ENCODE data around the gene ATP5F1C.
"Not testable (repeated sequence)": the region's sequence is repeated elsewhere in the genome, so short reads cannot be mapped to it uniquely, and the experiment has no call there.

ATP5F1C gene

DNA sequence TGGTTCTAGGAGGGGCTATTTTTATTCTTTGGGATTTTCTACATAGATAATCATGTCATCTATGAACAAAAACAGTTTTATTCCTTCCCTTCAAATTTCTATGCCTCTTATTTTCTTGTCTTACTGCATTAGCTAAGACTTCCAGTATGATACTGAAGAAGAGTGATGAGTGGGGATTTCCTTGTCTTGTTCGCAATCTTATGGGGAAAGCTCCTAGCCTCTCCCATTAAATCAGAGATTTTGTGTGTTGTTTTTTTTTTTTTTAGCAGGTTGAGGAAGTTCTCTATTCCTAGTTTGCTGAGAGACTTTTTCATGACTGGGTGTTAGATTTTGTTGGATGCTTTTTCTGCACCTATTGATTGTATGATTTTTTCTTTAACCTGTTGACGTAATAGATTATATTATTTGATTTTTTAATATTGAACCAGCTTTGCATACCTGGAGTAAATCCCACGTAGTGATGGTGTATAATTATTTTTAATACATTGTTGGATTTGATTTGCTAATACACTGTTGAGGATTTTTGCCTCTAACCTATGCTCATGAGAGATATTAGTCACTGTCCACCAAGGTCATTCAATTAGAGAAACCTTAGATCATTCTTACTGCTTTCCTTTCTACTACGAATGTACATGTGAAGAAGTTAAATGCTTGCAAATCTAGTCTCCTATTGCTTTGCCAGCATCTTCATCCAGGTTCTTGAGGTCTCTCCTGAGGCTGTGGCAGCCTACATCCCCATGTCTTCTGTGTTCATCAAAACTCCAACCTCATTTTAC, 6.5 kb downstream of the ATP5F1C start:
- DNase-seq (ENCODE audit: low spot score), result no peak

DNA sequence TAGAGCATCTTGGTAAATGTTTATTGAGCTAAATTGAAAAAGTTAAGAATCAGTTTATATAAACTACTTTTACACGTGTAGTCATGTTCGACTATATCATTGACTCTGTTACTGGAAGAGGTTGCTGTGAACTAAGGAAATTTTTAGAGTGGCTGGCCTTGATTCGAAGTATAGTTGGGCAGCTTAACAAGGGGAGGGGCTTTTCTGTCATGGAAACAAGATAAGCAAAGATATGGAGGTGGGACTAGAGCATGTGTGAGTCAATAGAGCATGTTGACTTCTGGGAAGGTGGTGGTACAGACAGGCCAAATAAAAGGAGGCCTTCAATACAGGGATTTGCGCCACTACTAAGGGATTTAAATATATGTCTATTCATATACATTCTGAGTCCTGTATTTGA, 7.6 kb downstream of the ATP5F1C start:
- no peak for DNase-seq (ENCODE audit: low spot score)

DNA sequence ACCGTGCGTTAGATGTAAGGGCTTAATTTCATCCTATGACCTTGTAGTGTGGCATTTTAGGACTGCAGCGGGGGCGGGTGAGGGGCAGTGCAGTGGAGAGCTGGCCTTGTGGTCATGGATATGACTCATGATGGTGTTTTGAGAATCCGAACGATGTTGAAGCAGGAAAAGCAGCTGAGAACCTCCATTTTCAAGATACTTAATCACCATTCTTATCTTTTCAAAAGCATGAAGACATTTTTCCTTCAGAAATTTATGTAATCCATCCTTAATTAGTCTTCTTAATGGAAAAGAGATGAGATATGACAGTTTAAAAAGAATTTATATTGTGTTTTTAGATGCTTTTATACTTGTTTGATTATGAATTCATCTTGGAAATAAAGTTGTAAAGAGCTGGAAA, 9.6 kb downstream of the ATP5F1C start:
- peak; percentile 74 for DNase-seq (ENCODE audit: low spot score)

DNA sequence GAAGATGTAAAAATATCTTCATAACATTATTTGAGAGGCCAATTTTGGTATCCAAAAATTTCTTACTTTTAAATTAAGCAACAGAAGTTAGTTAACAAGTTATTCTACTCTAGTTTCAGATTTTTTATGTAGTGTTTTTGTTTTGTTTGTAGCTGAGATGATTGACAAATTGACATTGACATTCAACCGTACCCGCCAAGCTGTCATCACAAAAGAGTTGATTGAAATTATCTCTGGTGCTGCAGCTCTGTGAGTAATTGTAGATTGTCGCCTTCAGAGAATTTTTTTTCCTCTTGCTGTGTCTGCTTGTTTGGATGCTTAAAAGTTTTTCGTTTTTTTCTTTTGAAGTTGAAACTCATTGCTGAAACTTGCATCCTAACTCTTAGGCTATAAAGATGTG, 14.6 kb downstream of the ATP5F1C start:
- no peak for DNase-seq (ENCODE audit: low spot score)

DNA sequence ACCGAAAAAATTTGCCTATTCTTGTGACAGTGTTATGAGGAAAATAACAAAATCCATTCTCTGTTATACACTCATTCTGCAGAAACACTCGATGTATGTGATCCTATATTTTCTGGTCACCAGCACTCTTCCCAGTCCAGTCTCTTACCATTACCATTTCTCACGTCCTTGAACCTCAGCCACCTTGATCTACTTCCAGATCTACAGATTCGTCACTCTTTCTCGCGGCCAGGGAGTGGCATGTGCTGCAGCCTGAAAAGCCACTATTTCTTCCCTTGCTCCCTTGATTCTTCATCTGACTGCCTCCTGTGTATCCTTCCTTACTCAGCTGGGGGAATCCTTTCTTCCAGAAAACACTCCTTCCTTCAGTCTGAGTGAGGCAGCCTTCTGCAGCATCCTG, 16.2 kb downstream of the ATP5F1C start:
- no peak for DNase-seq (ENCODE audit: low spot score)

DNA sequence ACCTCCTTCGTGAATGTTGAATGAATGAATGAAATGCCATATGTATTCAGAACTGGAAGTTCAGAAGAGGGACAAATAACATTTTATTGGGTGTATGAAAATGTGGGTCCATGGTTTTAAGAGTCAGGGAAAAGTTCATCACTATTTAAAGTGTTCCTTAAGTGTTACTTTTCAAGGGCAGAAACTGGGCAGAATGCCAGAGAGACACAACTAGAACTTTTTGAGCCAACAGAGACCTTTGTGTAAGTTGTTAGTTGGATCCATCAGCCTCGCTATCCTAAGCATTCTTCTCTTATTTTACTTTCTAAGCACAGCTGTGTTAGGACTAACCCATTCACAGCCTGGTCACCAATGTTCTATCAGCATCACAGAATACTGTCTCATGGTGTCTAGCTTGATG, 16.8 kb downstream of the ATP5F1C start:
- no peak for DNase-seq (ENCODE audit: low spot score)

DNA sequence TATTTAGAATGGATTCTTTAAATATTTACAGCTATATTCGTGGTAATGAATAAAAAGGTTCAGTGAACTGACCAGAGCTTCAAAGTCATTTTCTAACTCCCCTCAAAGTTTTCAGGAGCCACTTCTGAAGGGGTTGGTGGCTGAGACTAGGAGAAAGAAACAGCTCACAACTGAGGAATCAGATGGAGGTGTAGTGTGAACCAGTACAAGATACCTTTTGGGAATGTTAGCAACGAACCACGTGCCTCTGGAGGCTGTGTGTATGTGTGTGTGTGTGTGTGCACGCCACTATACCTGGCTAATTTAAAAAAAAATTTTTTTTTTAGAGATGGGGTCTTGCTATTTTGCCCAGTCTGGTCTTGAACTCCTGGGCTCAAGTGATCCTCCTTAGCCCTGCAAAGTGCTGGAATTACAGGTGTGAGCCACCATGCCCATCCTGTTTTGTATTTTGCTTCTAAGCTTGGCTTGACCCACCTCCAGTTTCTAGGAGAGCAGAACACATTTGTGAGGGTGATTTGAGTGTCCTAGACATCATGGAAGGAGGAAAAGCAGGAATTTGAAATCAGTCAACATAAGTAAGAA, 20.8 kb downstream of the ATP5F1C start:
- no peak for DNase-seq (ENCODE audit: low spot score)

DNA sequence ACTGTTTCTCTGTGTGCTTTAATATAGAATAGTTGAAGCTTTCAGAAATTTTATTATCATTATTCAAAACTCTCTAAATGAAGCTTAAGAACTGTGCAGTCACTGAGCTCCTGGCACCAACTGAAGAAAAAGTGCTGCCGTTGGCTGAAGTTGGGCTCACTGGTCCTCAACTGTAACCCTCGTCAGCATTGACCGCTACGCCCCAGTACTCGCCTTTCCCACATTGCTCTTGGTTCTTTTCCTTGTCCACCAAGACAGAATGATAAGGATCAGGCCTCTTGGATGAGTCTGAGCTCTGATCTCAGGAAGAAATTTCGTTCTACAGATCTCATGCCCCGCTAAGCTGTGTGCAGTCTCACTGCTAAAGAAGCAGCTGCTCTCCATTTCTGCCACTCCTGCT, 22.5 kb downstream of the ATP5F1C start:
- DNase-seq (ENCODE audit: low spot score), result no peak

DNA sequence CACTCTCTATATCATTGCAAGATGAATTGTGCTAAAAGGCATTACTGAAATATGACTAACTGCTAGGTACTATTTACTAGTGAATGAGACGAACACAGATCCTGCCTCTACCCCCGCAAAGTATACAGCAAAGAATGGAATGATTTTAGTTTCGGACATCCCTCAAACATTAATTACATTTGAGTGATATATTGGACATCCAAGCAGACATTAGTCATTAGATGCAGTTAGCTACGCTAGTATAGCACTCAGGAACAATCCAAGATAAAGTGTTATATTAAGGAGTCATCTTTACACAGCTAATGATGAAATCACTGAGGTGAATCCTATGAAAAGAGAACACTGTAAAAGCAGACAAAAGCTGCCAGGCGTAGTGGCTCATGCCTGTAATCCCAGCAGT, 23.0 kb downstream of the ATP5F1C start:
- DNase-seq (ENCODE audit: low spot score), result no peak

DNA sequence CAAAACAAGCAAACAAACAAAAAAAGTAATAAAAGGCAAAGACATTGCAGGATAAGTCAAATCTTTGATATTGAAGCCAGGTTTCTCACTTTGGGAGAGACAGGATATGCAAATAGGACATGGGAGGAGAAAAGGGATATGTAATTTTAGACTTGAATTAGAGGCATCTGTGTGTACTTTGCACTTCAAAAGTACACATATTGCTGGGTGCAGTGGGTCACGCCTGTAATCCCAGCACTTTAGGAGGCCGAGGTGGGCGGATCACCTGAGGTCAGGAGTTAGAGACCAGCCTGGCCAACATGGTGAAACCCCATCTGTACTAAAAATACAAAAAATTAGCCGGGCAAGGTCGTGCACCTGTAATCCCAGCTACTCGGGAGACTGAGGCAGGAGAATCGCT, 23.8 kb downstream of the ATP5F1C start:
- not testable (repeated sequence) for DNase-seq (ENCODE audit: low spot score)

DNA sequence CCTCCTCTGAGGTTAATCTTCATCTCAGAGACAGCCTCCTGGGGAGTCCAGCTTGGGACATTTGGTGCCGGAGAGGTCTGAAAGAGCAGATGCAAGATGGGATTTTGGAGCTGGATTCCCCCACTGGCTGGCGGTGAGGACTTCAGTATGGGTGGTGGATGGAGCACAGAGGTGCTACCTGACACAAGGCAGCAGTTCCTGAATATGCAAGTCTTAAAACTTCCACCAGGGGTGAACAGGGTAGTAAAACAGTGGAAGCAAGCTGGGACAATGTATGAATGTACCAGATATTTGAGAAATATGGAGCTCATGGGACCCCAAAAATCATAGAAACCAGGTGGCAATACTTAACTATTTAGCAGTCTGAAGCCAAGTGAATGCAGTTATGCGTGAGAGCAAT, 25.5 kb downstream of the ATP5F1C start:
- DNase-seq (ENCODE audit: low spot score), result no peak

DNA sequence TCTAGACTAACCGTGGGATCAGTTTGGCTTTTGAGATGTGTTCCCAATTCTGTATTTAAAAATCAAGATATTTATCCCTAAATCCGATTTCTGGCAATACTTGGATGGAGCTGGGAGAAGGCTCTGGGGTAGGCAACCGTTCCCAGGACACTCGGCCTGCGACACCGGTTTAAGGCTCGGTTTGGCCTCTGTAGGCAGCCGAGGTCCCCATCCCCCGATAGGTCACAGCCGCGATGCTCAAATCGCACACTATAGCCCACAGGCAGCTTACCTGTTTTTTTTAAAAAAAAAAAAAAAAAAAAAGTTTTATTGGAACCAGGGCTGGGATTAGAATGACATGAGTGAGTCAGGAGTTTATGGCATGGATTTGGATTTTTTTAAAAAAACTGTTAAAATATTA, 29.6 kb downstream of the ATP5F1C start:
- DNase-seq (ENCODE audit: low spot score), result no peak

DNA sequence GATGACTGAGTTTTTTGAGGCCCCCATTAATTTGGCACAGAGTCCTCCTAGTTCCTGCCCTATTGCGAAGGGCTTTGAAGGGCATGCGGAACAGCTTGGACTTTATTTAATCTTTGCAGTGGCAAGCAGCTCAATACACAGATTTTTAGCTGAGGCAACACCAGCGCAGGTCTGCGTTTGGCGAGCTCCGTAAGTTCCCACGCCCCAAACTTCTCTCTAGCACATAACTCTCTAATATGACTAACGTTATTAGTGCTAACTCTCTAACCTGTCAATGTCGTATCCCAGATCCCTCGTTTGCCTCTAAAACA, 30.0 kb downstream of the ATP5F1C start:
- DNase-seq (ENCODE audit: low spot score), result no peak

DNA sequence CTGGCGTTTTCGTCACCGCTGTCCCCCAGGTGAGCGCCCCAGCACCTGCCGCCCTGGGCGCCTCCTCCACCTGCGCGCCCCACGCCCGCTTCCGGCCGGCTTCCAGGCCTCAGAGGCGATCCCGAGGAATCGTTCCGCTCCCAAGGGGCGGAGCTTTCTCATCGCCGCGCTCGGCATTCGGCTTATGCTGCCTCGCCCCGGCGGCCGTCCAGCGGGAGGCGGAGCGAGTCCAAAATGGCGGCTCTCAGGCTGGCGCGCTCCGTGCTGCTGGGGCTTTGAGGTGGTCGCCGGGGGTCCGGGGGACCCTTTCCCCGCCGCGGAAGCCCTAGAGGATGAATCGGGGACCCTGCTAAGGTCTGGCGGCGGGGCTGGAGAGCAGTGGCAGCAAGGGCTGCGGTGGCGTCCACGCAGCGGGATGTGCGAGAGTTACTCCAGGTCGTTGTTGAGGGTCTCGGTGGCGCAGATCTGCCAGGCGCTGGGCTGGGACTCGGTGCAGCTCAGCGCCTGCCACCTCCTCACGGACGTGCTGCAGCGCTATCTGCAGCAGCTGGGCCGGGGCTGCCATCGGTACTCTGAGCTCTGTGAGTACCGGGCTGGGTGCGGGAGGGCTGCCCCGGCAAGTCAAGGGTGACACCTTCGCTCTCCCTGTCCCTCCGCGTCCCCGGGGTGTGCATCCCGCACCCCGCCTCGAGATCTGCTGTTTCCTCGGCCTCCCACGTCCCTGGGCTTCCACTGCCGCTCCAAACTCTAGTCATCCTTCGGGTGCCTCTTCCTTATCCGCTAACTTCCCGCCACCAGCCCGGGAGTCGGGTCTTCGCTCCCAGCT, 30.5 kb downstream of the ATP5F1C start, which contains the start of gene TAF3:
Gene TAF3, plus strand, starts transcription at position 211 of the 826 bp plus-strand sequence. Its CDS starts 205 bp downstream, at position 416.
- peak; percentile 86 for DNase-seq (ENCODE audit: low spot score)

DNA sequence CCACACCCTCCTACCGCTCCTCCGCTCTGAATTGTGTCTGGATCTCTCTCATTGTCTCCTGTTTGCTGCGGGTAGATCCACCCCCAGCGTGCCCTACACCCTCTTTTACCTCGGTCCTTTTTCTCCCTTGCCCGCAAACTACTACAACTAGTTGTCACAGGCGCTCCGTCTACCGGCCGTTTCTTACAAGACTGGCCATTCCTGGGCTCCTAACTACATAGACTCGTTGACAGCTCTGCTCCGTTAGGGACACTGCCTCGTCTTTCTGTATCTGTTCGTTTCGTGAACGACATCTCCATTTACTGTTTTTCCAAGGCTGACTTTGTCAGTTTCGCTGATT, 31.1 kb downstream of the ATP5F1C start:
- DNase-seq (ENCODE audit: low spot score), result peak; percentile 30

DNA sequence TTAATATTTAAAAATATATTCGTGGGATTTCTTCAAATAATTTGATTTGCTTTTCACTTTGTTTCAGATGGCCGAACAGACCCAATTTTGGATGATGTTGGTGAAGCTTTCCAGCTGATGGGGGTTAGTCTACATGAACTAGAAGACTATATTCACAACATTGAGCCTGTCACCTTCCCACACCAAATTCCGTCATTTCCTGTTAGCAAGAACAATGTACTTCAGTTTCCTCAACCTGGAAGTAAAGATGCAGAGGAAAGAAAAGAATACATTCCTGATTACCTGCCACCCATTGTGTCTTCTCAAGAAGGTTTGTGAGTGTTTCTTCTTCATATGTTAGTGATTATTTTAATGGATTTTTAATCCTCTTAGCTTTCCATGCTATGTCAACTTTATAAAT, 36.3 kb downstream of the ATP5F1C start:
- peak; percentile 36 for DNase-seq (ENCODE audit: low spot score)

DNA sequence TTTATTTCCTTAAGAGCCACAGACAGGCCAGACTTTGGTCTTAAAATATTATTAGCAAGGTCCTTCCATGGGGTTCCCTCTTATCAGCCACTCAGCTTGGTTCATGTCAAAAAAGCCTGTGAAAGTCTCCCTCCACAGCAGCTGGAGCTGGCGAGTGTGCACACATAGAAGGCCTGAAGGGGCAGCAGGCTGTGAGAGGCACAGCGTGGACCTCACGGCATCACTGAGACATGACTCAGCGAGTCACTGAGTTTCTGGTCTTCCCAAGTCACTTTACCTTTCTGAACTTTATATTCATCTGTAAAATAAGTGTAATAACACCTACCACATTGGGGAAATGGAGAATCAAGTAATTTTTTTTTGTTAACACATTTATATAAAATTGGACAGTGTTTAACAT, 39.0 kb downstream of the ATP5F1C start:
- DNase-seq (ENCODE audit: low spot score), result no peak

DNA sequence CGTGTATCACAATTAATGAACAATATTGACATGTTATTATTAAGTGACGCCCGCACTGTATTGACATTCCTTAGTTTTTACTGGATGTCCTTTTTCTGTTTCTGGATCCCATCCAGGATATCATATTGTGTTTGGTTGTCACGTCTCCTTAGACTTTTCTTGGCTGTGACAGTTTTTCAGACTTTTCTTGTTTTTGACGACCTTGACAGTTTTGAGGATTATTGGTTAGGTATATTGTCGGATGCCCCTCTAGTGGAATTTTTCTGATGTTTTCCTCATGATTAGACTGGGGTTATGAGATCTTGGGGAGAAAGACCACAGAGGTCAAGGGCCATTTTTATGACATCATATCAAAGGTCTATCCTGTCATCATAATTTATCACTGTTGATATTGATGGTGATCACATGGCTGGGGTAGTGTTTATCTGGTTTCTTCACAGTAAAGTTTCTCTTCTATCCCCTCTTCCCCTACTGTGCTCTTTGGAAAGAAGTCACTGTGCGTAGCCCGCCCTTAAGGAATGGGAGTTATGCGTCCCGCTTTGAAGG, 41.4 kb downstream of the ATP5F1C start:
- no peak for DNase-seq (ENCODE audit: low spot score)

DNA sequence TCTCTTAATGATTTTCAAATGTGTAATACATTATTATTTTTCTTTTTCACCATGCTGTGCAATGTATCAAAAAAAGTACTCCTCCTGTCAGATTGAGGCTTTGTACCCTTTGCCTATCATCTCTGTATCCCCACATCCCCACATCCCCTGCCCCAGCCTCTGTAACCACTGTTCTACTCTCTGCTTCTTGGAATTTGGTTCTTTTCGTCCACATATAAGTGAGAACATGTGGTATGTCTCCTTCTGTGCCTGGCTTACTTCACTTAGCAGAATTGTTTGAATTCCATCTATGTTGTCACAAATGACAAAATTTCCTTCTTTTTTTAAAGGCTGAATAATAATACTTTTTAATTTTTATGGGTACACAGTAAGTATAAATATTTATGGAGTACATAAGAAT, 44.1 kb downstream of the ATP5F1C start:
- no peak for DNase-seq (ENCODE audit: low spot score)

DNA sequence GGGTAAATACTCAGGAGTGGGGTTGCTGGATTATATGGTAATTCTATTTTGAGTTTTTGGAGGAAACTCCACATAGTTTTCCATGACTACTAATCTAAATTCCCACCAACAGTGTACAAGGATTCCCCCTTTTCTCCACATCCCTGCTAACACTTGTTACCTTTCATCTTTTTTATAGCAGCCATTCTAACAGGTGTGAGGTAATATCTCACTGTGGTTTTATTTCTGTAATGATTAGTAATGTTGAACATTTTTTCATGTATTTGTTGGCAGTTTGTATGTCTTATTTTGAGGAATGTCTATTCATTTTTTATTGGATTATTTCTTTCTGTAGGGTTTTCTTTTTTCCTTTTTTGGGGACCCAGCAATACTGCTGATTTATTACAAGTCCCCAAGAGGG, 45.2 kb downstream of the ATP5F1C start:
- no peak for DNase-seq (ENCODE audit: low spot score)

DNA sequence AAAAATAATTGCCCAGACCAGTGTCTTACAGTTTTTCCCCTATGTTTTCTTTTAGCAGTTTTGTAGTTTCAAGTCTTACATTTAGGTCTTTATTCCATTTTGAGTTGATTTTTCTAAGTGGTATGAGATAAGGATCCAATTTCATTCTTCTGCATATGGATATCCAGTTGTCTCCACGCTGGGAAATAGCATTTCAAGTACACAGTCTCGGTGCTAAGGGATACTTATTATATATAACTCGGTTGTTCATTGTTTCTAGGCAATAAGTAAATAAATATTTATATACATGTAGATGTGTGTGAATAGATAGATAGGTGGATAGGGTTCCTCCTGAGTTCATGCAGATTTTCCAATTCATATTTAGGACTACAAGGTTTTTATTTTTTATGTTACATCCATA, 46.3 kb downstream of the ATP5F1C start:
- DNase-seq (ENCODE audit: low spot score), result no peak

DNA sequence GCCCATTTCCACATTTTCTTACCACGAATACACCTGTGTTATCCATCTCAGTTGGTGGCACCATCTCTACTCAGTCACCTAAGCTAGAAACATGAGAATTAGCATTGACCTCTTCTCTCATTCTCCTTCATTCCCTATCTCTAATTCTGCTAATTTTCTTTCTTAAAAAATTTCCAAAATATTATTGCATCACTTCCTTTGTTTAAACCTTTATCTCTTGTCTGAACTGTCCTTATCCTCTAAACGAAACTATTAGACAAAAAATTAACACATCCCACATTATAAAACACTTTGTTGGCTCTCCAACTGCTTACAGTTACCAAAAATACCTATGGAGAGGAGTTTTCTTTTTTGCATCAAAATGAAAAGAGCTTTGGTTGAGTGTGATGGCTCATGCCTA, 48.6 kb downstream of the ATP5F1C start:
- no peak for DNase-seq (ENCODE audit: low spot score)

DNA sequence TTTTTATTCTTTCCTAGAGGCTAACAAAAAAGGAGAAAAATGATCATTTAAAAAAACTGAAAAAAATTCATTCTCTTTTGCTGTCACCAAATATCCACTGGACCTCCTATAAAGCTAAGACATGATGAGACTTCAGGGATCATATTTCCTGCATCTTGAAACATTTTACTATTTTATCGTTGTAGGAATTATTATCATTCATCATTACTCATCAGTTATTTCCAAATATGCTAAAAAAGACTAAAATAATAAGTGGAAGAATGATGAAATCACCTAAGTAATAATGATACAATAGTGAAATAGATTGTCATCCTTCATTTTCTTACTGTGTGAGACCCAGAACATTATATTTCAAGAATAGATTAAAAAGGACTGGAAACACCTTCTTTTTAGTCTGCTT, 58.6 kb downstream of the ATP5F1C start:
- no peak for DNase-seq (ENCODE audit: low spot score)

Data from kidney capillary endothelial cell (primary cell).